CD4-positive, alpha-beta T cell treated with Interleukin-17A for 1 hour (primary cell): Measurements from ENCODE around the gene PDE4DIP.
"Not testable (repeated sequence)": the region's sequence is repeated elsewhere in the genome, so short reads cannot be mapped to it uniquely, and the experiment has no call there.

Source experiments
- DNase-seq: peaks from one replicate; pipeline ENCODE4 v3.0.0-alpha.2; 2020

Gene PDE4DIP

GRCh38 chr1:148977785-148978184 is 133.6 kb downstream of the PDE4DIP start:
- DNase-seq: not testable (repeated sequence)

DNA sequence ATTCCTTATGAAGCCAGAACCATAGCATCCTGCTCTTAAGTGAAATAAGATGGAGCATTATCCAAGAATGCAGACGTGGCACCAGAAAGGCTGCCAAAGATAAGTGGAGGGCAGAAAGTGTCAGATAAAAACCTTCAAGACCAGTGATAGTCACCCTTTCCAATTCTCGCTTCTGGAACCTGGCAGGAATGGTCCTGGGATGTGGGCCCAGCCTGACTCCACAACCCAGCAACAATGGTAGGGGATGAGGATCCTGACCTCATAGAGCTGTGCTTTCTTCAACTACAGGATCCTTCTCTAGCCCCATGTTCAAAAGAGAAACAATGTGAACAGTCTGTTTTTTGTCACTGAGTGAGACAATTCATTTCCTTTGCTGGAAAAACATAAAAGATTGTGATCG is 145.2 kb downstream of the PDE4DIP start:
- DNase-seq: not testable (repeated sequence)

DNA sequence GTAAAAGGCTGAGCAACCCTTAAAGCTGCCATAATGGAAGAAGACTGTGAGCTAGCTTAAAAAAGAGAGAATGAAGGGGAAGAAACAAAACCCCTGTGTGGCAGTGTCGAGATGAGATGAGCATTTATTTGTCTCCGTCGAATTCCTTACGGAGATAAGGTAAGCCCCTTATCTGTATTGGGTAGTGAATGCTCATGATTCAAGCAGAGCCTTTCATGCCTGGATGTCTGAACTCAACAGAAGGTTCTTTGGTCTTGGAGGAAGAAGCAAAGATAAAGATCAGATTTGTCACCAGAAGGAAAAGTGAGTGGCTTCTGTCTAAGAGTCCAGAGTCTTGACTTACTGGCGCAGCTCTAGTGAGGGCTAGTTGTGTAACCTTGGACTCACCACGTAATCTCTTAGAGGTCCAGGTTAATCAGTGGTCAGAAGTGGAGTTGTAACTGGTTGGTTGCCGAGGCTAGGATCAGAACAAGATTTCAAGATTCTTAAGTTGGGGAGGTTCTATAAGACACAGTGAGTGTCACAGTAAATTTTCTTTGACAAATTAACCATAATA is 146.1 kb downstream of the PDE4DIP start:
- not testable (repeated sequence) for DNase-seq

DNA sequence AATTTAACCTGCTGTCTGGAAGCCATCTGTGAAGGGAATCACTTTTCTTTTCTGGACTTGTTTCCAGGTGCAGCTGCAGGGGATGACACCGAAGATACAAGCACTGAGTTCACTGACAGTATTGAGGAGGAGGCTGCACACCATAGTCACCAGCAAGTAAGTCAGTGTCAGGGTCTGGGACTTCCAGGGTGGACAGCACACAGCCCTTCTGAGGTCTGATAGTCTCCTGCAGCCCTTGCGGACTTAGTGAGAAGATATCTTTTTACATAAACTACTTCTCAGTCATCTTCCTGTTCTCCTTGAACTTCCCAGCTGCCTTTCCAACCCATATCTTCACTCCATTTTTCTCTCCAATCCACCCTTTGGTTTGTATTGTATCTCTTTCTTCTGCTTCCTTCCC is 147.6 kb downstream of the PDE4DIP start:
- DNase-seq: not testable (repeated sequence)

GRCh38 chr1:148992364-148992763 is 148.1 kb downstream of the PDE4DIP start:
- not testable (repeated sequence) for DNase-seq

DNA sequence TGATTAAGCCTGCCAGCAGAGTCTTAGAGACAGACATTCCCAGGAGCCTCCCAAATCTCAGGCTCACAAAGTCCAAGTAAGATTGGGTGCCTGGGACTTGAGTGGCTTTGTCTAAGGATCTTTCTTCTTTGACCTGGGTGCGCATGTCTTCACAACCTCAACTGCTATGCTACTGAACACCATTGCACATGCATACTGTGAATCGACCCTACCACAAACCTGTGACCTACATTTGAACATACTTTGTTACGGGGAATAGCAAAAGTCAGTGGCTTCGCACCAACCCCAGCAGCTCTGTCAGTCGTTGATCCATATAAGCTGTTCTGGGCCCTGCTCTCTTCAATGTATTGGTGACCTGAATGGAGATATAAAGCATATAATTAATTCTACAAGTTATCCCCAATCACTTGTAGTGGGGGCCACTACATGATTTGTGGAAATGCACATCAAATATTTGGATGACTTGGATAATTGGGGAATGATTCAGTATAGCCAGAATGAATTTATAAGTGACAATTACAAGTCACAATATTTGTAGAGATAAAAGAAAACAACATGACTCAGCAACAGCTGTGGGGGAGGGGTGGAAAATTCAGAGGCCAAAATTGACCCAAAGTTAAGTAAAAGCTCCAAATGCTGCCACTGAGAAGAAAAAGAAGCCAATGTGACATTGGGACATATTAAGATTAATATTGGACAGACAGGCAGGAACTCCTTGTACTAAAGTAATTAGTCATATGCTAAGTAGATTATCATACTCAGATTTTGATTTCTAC is 152.4 kb downstream of the PDE4DIP start:
- DNase-seq: not testable (repeated sequence)

- not testable (repeated sequence) for DNase-seq
Observed at GRCh38 chr1:148997405-148997804, 153.2 kb downstream of the PDE4DIP start.

DNA sequence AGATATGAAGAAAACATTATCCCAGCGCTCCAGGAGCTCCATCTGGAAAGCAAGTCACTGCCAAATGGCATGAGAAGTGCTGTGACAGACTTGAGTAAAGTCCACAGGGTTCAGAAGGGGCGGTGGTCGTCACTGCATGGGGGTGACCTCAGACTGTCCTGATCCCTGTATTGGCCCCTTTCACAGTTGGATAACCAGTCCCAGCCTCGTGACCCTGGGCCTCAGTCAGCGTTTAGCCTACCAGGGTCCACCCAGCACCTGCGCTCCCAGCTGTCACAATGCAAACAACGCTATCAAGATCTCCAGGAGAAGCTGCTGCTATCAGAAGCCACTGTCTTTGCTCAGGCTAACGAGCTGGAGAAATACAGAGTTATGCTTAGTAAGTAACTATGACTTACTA is 158.4 kb downstream of the PDE4DIP start:
- not testable (repeated sequence) for DNase-seq

DNA sequence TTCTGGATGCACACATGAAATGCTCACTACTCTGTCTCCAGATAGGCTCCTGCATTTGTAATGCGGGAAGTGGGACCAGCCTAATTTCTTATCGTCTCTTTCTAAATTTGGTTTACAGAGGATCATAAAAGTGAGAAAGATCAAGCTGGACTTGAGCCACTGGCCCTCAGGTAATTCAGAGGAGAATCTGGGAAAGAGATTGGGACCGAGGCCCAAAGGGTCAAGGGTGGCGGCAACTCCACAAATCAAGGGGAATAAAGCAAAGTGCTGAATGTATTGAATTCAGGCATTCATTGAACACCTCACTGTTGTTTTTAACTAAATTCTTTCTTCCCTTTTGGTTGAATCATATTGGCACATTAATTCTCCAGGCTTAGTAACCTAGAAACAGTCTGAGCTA is 164.1 kb downstream of the PDE4DIP start:
- not testable (repeated sequence) for DNase-seq

- DNase-seq: not testable (repeated sequence)
Observed at GRCh38 chr1:149008769-149009168, 164.5 kb downstream of the PDE4DIP start.

GRCh38 chr1:149009761-149010160 is 165.5 kb downstream of the PDE4DIP start:
- not testable (repeated sequence) for DNase-seq

DNA sequence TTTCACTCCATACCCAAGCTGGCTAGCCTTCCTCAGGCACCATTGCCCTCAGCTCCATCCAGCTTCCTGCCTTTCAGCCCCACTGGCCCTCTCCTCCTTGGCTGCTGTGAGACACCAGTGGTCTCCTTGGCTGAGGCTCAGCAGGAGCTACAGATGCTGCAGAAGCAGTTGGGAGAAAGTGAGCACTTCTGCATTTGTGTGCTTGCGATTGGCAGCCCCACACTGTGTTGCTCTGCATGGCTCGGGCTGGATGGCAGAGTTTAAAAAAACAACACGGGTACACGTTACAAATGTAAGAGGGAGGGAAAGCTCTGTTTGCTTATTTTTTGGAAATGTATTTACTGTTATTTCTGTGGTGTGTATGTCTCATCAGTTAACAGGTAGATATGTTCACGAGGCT is 168.4 kb downstream of the PDE4DIP start:
- not testable (repeated sequence) for DNase-seq

DNA sequence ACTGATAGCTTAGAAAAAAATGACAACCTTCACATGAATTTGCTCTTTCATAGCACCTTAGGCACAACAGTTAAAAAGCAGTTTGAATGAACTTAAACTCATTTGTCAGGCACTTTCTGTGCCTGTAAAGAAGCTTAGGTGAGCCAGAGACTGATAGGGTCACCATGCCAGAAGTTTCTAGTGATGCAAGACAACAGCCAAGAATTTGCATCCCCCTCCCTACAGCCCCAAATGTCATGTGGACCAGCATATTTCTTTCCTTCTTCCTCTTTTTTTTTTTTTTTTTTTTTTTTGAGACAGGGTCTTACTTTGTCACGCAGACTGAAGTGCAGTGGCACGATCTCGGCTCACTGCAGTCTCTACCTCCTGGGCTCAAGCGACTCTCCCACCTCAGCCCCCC is 169.3 kb downstream of the PDE4DIP start:
- not testable (repeated sequence) for DNase-seq

GRCh38 chr1:149015522-149015921 is 171.3 kb downstream of the PDE4DIP start:
- DNase-seq: not testable (repeated sequence)

DNA sequence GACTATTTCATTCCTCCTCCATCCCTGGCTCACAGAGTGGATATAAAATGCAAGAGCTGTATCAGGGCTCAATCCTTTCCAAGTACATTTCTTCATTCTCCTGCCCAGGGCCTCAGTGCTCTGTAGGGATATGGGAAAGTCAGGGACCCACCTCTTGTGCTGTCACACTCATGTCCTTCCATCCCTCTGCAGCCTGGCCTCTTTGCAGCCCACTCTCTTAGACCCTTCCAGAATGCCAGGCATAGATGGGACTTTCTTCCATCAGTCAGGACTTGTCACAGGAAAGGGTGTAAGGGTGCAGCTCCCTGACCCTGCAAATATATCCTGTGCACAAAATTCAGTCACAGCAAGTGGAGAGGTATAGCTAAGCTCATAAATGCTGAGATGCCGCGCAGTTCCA is 172.4 kb downstream of the PDE4DIP start:
- DNase-seq: not testable (repeated sequence)

DNA sequence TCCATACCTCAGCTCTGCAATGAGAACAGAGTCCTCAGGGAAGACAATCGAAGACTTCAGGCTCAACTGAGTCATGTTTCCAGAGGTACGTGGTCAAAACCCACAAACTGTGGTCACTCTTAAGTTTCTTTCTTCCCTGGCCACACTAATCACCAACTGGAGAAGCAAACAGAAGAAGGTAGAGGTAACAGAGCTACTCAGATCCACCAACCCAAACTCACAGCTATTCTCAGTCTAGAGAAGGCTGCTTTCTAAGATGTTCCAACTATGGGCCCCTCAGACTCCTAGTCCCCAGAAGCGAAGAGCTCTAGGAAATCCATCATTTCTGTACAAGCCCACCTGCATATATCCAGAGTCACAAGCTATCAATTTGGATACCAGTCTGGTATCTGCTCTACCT is 174.3 kb downstream of the PDE4DIP start:
- DNase-seq: not testable (repeated sequence)

GRCh38 chr1:149024327-149024726 is 180.1 kb downstream of the PDE4DIP start:
- not testable (repeated sequence) for DNase-seq

DNA sequence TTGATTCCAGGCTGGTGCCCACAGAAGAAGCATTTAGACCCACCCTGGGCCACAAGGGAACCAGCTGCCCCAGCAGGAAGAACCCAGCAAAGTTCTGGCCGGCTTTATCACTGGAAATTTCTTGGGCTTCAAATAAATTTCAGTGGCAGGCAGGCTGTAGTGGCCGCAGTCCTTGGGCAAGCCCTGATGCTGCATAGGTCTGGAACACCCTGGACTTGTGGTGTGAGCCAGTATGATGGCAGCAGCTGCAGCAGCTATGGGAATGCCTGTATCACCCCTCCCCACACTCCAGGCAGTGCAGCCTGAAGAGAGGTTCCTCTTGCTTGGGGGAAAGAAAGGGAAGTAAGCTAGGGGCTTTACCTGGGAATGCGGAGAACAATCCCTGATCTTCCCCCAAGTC is 189.7 kb downstream of the PDE4DIP start:
- DNase-seq: not testable (repeated sequence)

GRCh38 chr1:149043056-149043455 is 198.8 kb downstream of the PDE4DIP start:
- DNase-seq: not testable (repeated sequence)

- not testable (repeated sequence) for DNase-seq
Observed at GRCh38 chr1:149064611-149065010, 220.4 kb downstream of the PDE4DIP start.

GRCh38 chr1:149075505-149076127 is 231.4 kb downstream of the PDE4DIP start:
- not testable (repeated sequence) for DNase-seq
